Measurements from ENCODE around the gene WFDC11. TPM values are rescaled to one million over a fixed set of nuclear protein-coding genes. Genes with fewer than 3 reads are reported as not detected.

WFDC11 gene
- total RNA-seq, 4 donors from 2014 or later, result not detected

DNA sequence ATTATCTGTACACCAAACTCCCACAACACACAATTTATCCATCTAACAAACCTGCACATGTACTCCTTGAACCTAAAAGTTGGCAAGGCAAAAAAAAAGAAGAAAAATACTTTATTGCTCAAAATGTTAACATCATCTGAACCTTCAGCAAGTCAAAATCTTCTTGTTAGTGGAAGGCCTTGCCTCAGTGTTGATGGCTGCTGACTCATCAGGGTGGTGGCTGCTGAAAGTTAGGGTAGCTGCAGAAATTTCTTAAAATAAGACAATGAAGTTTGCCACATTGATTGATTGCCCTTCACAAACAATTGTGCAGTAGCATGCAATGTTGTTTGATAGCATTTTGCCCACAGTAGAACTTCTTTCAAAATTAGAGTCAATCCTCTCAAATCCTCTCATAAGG, 2.7 kb upstream of the WFDC11 start:
- TF ChIP-seq, protein P1, sequence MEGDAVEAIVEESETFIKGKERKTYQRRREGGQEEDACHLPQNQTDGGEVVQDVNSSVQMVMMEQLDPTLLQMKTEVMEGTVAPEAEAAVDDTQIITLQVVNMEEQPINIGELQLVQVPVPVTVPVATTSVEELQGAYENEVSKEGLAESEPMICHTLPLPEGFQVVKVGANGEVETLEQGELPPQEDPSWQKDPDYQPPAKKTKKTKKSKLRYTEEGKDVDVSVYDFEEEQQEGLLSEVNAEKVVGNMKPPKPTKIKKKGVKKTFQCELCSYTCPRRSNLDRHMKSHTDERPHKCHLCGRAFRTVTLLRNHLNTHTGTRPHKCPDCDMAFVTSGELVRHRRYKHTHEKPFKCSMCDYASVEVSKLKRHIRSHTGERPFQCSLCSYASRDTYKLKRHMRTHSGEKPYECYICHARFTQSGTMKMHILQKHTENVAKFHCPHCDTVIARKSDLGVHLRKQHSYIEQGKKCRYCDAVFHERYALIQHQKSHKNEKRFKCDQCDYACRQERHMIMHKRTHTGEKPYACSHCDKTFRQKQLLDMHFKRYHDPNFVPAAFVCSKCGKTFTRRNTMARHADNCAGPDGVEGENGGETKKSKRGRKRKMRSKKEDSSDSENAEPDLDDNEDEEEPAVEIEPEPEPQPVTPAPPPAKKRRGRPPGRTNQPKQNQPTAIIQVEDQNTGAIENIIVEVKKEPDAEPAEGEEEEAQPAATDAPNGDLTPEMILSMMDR (IDR thresholded peaks at IDR 0.05; ENCODE audit: low read depth), result no peak

DNA sequence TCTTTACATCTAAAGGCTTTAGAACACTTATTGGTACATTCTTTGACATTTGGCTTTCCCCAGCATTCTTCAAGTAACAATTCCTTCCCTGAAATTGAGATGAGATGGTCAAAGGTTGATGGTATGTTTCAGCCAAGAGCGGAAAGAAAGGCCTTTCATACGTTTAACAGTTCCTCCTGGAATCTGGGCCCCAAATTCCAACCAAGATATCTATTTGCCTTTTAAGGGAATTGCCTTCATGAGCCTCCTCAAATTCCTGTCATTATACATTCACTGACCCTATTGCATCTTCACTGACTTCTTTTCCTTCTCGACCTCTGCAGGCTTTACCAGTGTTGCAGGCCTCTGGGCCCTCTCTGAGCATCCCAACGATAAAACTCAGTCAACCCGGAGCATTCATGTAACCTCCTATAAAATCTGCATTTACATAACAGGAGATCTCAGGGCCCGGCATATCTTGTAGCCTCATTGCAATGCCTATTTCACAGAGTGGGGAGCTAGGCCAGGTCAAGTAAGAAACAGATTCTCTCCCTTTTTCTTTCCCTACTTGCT, 20.7 kb downstream of the WFDC11 start:
- TF ChIP-seq, protein P1 (IDR thresholded peaks at IDR 0.05; ENCODE audit: low read depth), result no peak

DNA sequence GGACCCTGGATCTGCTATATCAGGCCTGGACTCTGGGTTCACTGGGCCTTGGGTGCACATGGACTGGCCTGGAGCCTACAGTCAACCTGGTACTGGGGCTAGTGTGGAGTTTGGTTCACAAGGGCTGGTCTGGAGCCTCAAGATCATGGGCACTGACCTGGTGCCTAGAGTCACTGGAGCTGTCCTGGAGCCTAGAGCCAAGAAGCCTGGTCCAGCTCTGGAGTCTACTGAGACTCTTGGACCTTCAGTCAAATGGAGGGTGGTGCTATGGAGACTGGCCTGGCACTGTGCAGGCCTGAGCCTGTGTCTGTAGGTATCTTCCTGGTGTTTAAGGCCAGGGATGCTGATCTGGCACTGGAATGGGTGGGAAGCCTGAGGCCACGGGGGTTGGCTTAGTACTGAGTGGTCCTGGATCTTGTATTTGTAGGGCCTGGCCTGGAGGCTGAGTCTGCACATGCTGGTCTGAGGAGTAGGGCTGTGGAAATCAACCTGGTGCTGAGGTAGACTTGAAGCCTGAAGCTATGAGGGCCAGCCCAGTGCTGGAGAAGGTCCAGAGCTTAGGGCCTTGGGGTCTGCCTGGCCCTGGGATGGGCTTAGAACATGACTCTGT, 22.5 kb downstream of the WFDC11 start:
- TF ChIP-seq, protein P1 (IDR thresholded peaks at IDR 0.05; ENCODE audit: low read depth), result no peak

DNA sequence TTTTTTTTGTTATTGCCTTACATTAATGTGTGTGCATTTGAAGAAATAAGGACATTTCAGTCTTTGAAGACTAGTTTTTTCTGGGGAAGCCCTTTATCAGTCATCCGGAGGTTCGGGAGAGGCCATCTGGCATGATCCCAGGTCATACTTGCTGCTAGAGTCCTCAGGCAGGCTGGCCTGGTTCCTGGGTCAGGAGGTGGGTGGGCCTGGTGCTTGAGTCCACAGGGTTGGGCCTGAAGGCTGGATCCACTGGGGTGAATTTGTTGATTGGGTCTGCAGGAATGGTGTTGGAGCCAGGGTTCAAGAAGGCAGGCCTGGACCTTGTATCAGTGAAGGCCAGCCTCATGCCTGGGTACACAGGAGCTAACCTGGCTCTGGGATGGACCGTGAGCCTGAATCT, 23.2 kb downstream of the WFDC11 start:
- TF ChIP-seq, protein P1 (IDR thresholded peaks at IDR 0.05; ENCODE audit: low read depth), result no peak

DNA sequence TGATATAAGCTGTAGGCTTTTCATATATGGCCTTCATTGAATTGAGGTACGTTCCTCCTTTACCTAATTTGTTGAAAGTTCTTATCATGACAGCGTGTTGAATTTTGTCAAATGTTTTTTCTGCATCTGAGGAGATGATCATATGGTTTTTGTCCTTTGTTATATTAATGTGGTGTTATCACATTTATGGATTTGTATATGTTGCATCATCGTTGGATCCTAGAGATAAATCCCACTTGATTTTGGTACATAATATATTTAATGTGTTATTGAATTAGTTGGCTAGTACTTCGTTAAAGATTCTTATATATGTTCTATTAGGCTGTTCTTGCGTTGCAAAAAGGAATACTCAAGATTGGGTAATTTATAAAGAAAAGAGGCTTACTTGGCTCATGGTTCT, 30.4 kb downstream of the WFDC11 start:
- TF ChIP-seq, protein P1 (IDR thresholded peaks at IDR 0.05; ENCODE audit: low read depth), result no peak

DNA sequence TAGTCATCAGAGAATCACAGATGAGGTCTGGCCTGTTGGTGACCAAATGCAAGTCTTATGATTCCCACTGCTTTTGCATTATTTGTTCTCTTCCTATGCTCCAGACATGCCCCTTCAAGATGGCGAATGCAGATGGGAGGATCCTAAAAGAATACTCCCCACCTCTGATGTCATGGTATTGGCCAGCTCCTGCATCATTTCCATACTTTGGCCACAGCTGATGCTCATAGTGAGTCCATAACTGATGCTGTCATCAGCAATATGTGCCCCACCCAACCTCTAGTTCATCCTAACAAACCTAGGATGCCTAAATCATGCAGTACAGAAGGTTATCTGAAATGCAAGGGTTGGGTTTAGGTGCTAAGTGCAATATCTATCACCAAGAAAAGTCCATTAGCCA, 33.5 kb downstream of the WFDC11 start:
- TF ChIP-seq, protein P1 (IDR thresholded peaks at IDR 0.05; ENCODE audit: low read depth), result no peak

DNA sequence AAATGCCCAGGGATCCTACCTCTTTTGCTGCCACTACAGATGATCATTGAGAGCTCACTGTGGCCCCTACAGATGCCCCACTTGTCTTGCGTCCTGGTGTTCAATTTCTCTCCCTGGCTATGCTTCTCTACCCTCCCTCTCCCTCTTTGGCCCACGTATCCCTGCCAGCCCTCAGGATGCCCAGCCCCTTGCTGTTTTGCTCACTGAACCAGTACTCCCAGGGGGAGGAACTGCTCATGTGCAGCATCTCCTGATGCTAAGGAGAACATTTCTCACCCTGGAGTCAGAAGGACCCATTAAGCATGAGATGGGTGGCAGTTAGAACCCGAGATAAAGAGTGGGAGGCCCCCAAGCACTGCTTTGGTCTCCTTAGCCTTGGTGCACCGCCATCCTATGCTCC, 38.9 kb downstream of the WFDC11 start, which contains the start of gene WFDC9:
Gene WFDC9 (minus strand): TSS at position 101 of the 400 bp plus-strand sequence. CDS start 21,103 bp downstream, outside the sequence.
- TF ChIP-seq, protein P1 (IDR thresholded peaks at IDR 0.05; ENCODE audit: low read depth), result no peak

Data from subcutaneous adipose tissue (tissue), 4 donors.